Lower lobe of right lung (tissue), 2 donors: ENCODE results near the gene APOD. TPM values are rescaled to one million over a fixed set of nuclear protein-coding genes. Genes with fewer than 3 reads are reported as not detected.
A peak's percentile ranks its signal among the peaks of the same experiment; 100 is the strongest.

Source experiments
- ATAC-seq, 2 donors: fragments of 200-7000 bp; cut with Tn5 transposase; one replicate each; pipeline ENCODE4 v1.9.1; 2020 to 2022; ENCODE audit warnings: mild to moderate bottlenecking in 2 of 2, moderate library complexity in 2 of 2
- DNase-seq: peaks from one replicate; pipeline ENCODE4 v3.0.0-alpha.2; 2020
- H3K27ac ChIP-seq: fragments of 200-600 bp; one replicate; pipeline ENCODE4 v1.8.0; 2022
- H3K27me3 ChIP-seq: fragments of 200-600 bp; one replicate; pipeline ENCODE4 v1.8.0; 2022; ENCODE audit warnings: low read depth
- H3K36me3 ChIP-seq: fragments of 200-600 bp; one replicate; pipeline ENCODE4 v1.8.0; 2022; ENCODE audit warnings: mild to moderate bottlenecking
- H3K4me1 ChIP-seq: fragments of 200-600 bp; one replicate; pipeline ENCODE4 v1.8.0; 2022
- H3K4me3 ChIP-seq: fragments of 200-600 bp; one replicate; pipeline ENCODE4 v1.8.0; 2022; ENCODE audit warnings: mild to moderate bottlenecking
- H3K9me3 ChIP-seq: fragments of 200-600 bp; one replicate; pipeline ENCODE4 v1.8.0; 2022
- CTCF ChIP-seq: fragments of 200-600 bp; IDR thresholded peaks from one replicate; pipeline ENCODE4 v1.8.0; 2022; ENCODE audit warnings: antibody characterized with exemption, mild to moderate bottlenecking
- intact Hi-C: fragments of 100-400 bp; cut with DNase I; formaldehyde crosslinking; loops from one replicate; pipeline ENCODE4 v1.11.0; 2022
- total RNA-seq: library from RNA; stranded (reverse); fragmentation: NEBNext Ultra II Directional; extraction: Animal tissue kit (Norgen Biotek cat#: 25700); gene quantifications from one replicate; pipeline ENCODE4 v1.2.1, GENCODE V29; 2021
- donor health status: DM: no; HTN: yes; CAD: no; lungs with severe emphysema.

APOD gene
- total RNA-seq, 1 donor from 2014 or later = 91.6 TPM

- no peak for DNase-seq
- no peak for ATAC-seq
- Histone ChIP-seq H3K27ac (no peak overlapping the region), H3K4me1 (peaks cover 4% of the 10 kb centered on the region), H3K36me3 (peaks cover 50% of the 10 kb centered on the region), H3K4me3 (no peak overlapping the region), H3K9me3 (no peaks in the 10 kb centered on the region), H3K27me3 (no peaks in the 10 kb centered on the region)
- TF ChIP-seq CTCF = peak; percentile 70
- intact Hi-C loops = no loop called here
These were observed 61.3 kb downstream of the APOD start for GRCh38 chr3:195522254-195523023.

Other genes starting within 250 kb of the APOD start
- gene ACAP2, start 140.9 kb downstream of the APOD start, total RNA-seq = 68.9 TPM
- 51.8 TPM for gene PPP1R2, start 40.6 kb downstream of the APOD start, total RNA-seq
- gene MUC20, start 137.0 kb upstream of the APOD start, total RNA-seq = 14.3 TPM
- gene MUC4, start 228.0 kb upstream of the APOD start, total RNA-seq = 7.9 TPM